ENCODE results near the gene UPK3A.

The UPK3A gene

GRCh38 chr22:45310977-45311531, 26.3 kb downstream of the UPK3A start:
- Histone ChIP-seq H3K27ac (peak overlapping the region; percentile 93), H3K27me3 (no peaks in the 10 kb centered on the region), H3K4me1 (ENCODE audit: control insufficient read depth in 1 of 2, insufficient read depth in 1 of 2, low read depth in 1 of 2, low read length in 1 of 2) (peaks cover 21 to 46% of the 10 kb centered on the region in 2 experiments), H3K9me3 (no peaks in the 10 kb centered on the region), H3K4me3 (ENCODE audit: low read depth in 1 of 2, low read length in 1 of 2) (peak overlapping the region in 1 of 2 experiments; percentile 99), H3K36me3 (no peaks in the 10 kb centered on the region)
- no peak for TF ChIP-seq CTCF (IDR thresholded peaks at IDR 0.05)

- Histone ChIP-seq H3K9me3 (no peaks in the 10 kb centered on the region), H3K4me3 (ENCODE audit: low read depth in 1 of 2, low read length in 1 of 2) (no peak overlapping the region), H3K27me3 (no peaks in the 10 kb centered on the region), H3K36me3 (no peaks in the 10 kb centered on the region), H3K27ac (no peak overlapping the region), H3K4me1 (ENCODE audit: control insufficient read depth in 1 of 2, insufficient read depth in 1 of 2, low read depth in 1 of 2, low read length in 1 of 2) (peaks cover 26 to 52% of the 10 kb centered on the region in 2 experiments)
- TF ChIP-seq CTCF (IDR thresholded peaks at IDR 0.05): no peak
These were observed 27.7 kb downstream of the UPK3A start for GRCh38 chr22:45312415-45312814.

GRCh38 chr22:45312856-45313255, 28.1 kb downstream of the UPK3A start:
- Histone ChIP-seq H3K4me1 (ENCODE audit: control insufficient read depth in 1 of 2, insufficient read depth in 1 of 2, low read depth in 1 of 2, low read length in 1 of 2) (peaks cover 30 to 57% of the 10 kb centered on the region in 2 experiments), H3K9me3 (no peaks in the 10 kb centered on the region), H3K27ac (no peak overlapping the region), H3K4me3 (ENCODE audit: low read depth in 1 of 2, low read length in 1 of 2) (no peak overlapping the region), H3K27me3 (no peaks in the 10 kb centered on the region), H3K36me3 (no peaks in the 10 kb centered on the region)
- no peak for TF ChIP-seq CTCF (IDR thresholded peaks at IDR 0.05)

GRCh38 chr22:45314054-45314721, 29.4 kb downstream of the UPK3A start:
- no peaks in the 10 kb centered on the region for H3K27me3 ChIP-seq
- no peaks in the 10 kb centered on the region for H3K36me3 ChIP-seq
- H3K4me1 ChIP-seq (ENCODE audit: control insufficient read depth in 1 of 2, insufficient read depth in 1 of 2, low read depth in 1 of 2, low read length in 1 of 2): peaks cover 34 to 57% of the 10 kb centered on the region in 2 experiments
- no peaks in the 10 kb centered on the region for H3K9me3 ChIP-seq
- TF ChIP-seq CTCF (IDR thresholded peaks at IDR 0.05): no peak
- peak overlapping the region; percentile 36 for H3K27ac ChIP-seq
- no peak overlapping the region for H3K4me3 ChIP-seq (ENCODE audit: low read depth in 1 of 2, low read length in 1 of 2)

GRCh38 chr22:45314786-45315185, 30.0 kb downstream of the UPK3A start:
- H3K27ac ChIP-seq: peak overlapping the region; percentile 36

More at GRCh38 chr22:45314786-45315185, 30.0 kb downstream of the UPK3A start:
- H3K4me3 ChIP-seq (ENCODE audit: low read depth in 1 of 2, low read length in 1 of 2): no peak overlapping the region
- TF ChIP-seq CTCF (IDR thresholded peaks at IDR 0.05): no peak
- H3K4me1 ChIP-seq (ENCODE audit: control insufficient read depth in 1 of 2, insufficient read depth in 1 of 2, low read depth in 1 of 2, low read length in 1 of 2): peaks cover 37 to 57% of the 10 kb centered on the region in 2 experiments
- no peaks in the 10 kb centered on the region for H3K36me3 ChIP-seq
- no peaks in the 10 kb centered on the region for H3K27me3 ChIP-seq
- no peaks in the 10 kb centered on the region for H3K9me3 ChIP-seq
